ENCODE results near the gene SDC4.

The SDC4 gene

GRCh38 chr20:45372646-45373352, 24.6 kb upstream of the SDC4 start:
- peaks cover 51% of the 10 kb centered on the region for H3K4me1 Mint-ChIP-seq
- CTCF ChIA-PET, result interaction anchor here (0.6 to 20.1 kb wide), 21 partner anchors 7 to 599 kb away, joined by 3 to 382 read pairs (median 8); partner anchors contain the start of genes PIGT, SDC4, SYS1 and ZNF335
- peak overlapping the region; percentile 70 for H3K4me3 Mint-ChIP-seq
- H3K9me3 Mint-ChIP-seq, result no peaks in the 10 kb centered on the region
- H3K36me3 Mint-ChIP-seq, result peaks cover 18% of the 10 kb centered on the region
- no peaks in the 10 kb centered on the region for H3K27me3 Mint-ChIP-seq
- DNase-seq, result peak; percentile 19
- H3K27ac Mint-ChIP-seq, result peak overlapping the region; percentile 87

GRCh38 chr20:45372241-45372640, 24.0 kb upstream of the SDC4 start:
- CTCF ChIA-PET, result interaction anchor here (0.6 to 20.1 kb wide), 10 partner anchors 10 to 277 kb away, joined by 4 to 382 read pairs (median 12); partner anchors contain the start of genes PIGT and SYS1
- H3K4me1 Mint-ChIP-seq, result peaks cover 57% of the 10 kb centered on the region
- H3K27me3 Mint-ChIP-seq, result no peaks in the 10 kb centered on the region
- H3K27ac Mint-ChIP-seq, result no peak overlapping the region
- peak overlapping the region; percentile 19 for H3K4me3 Mint-ChIP-seq
- H3K9me3 Mint-ChIP-seq, result no peaks in the 10 kb centered on the region
- H3K36me3 Mint-ChIP-seq, result peaks cover 22% of the 10 kb centered on the region
- peak; percentile 10 for DNase-seq

GRCh38 chr20:45370571-45371160, 22.4 kb upstream of the SDC4 start:
- peaks cover 69% of the 10 kb centered on the region for H3K4me1 Mint-ChIP-seq
- H3K27me3 Mint-ChIP-seq, result no peaks in the 10 kb centered on the region
- H3K9me3 Mint-ChIP-seq, result no peaks in the 10 kb centered on the region
- no peak overlapping the region for H3K27ac Mint-ChIP-seq
- CTCF ChIA-PET, result interaction anchor here (1.5 to 20.1 kb wide), 7 partner anchors 8 to 401 kb away, joined by 3 to 382 read pairs (median 5); partner anchors contain the start of gene SYS1
- no peak overlapping the region for H3K4me3 Mint-ChIP-seq
- peak; percentile 11 for DNase-seq
- H3K36me3 Mint-ChIP-seq, result peaks cover 34% of the 10 kb centered on the region

- no peaks in the 10 kb centered on the region for H3K9me3 Mint-ChIP-seq
- H3K4me3 Mint-ChIP-seq, result peak overlapping the region; percentile 13
These were observed 20.2 kb upstream of the SDC4 start for GRCh38 chr20:45368221-45368980.

GRCh38 chr20:45367126-45367525, 18.9 kb upstream of the SDC4 start:
- Mint-ChIP-seq H3K27me3 (no peaks in the 10 kb centered on the region), H3K27ac (no peak overlapping the region), H3K4me3 (no peak overlapping the region), H3K9me3 (no peaks in the 10 kb centered on the region), H3K4me1 (peaks cover 67% of the 10 kb centered on the region), H3K36me3 (peaks cover 36% of the 10 kb centered on the region)
- peak; percentile 6 for DNase-seq
- CTCF ChIA-PET, result interaction anchor here (1.3 to 20.1 kb wide), 4 partner anchors 7 to 83 kb away, joined by 3 to 382 read pairs (median 6); no protein-coding TSS in a partner anchor

More at GRCh38 chr20:45368221-45368980, 20.2 kb upstream of the SDC4 start:
- peak overlapping the region; percentile 73 for H3K27ac Mint-ChIP-seq
- peaks cover 36% of the 10 kb centered on the region for H3K36me3 Mint-ChIP-seq
- CTCF ChIA-PET, result interaction anchor here (0.7 to 20.1 kb wide), 9 partner anchors 9 to 403 kb away, joined by 3 to 382 read pairs (median 3); no protein-coding TSS in a partner anchor
- peak; percentile 55 for DNase-seq
- H3K4me1 Mint-ChIP-seq, result peaks cover 71% of the 10 kb centered on the region
- H3K27me3 Mint-ChIP-seq, result no peaks in the 10 kb centered on the region

GRCh38 chr20:45366631-45367030, 18.4 kb upstream of the SDC4 start:
- peaks cover 65% of the 10 kb centered on the region for H3K4me1 Mint-ChIP-seq
- no peaks in the 10 kb centered on the region for H3K9me3 Mint-ChIP-seq
- peak; percentile 1 for DNase-seq
- no peaks in the 10 kb centered on the region for H3K27me3 Mint-ChIP-seq
- peaks cover 34% of the 10 kb centered on the region for H3K36me3 Mint-ChIP-seq
- no peak overlapping the region for H3K27ac Mint-ChIP-seq
- CTCF ChIA-PET, result interaction anchor here (1.3 to 20.1 kb wide), 3 partner anchors 7 to 83 kb away, joined by 4 to 382 read pairs (median 7); no protein-coding TSS in a partner anchor
- no peak overlapping the region for H3K4me3 Mint-ChIP-seq

- no peaks in the 10 kb centered on the region for H3K27me3 Mint-ChIP-seq
These were observed 18.0 kb upstream of the SDC4 start for GRCh38 chr20:45366192-45366591.

GRCh38 chr20:45365444-45365970, 17.3 kb upstream of the SDC4 start:
- Mint-ChIP-seq H3K27ac (no peak overlapping the region), H3K36me3 (peaks cover 29% of the 10 kb centered on the region), H3K27me3 (no peaks in the 10 kb centered on the region), H3K4me1 (peaks cover 60% of the 10 kb centered on the region), H3K9me3 (no peaks in the 10 kb centered on the region), H3K4me3 (no peak overlapping the region)
- CTCF ChIA-PET, result interaction anchor here (2.2 to 20.1 kb wide), 3 partner anchors 9 to 86 kb away, joined by 7 to 382 read pairs (median 48); no protein-coding TSS in a partner anchor
- DNase-seq, result no peak

More at GRCh38 chr20:45366192-45366591, 18.0 kb upstream of the SDC4 start:
- CTCF ChIA-PET, result interaction anchor here (2.2 to 20.1 kb wide), 2 partner anchors 8 to 68 kb away, joined by 7 to 382 read pairs; no protein-coding TSS in a partner anchor
- no peak for DNase-seq
- Mint-ChIP-seq H3K9me3 (no peaks in the 10 kb centered on the region), H3K4me1 (peaks cover 62% of the 10 kb centered on the region), H3K4me3 (no peak overlapping the region), H3K27ac (no peak overlapping the region), H3K36me3 (peaks cover 30% of the 10 kb centered on the region)

GRCh38 chr20:45363611-45364492, 15.6 kb upstream of the SDC4 start:
- CTCF ChIA-PET, result interaction anchor here (0.6 to 20.1 kb wide), 21 partner anchors 9 to 407 kb away, joined by 3 to 382 read pairs (median 5); partner anchors contain the start of gene PIGT
- Mint-ChIP-seq H3K27me3 (no peaks in the 10 kb centered on the region), H3K36me3 (peaks cover 27% of the 10 kb centered on the region), H3K4me3 (peak overlapping the region; percentile 91), H3K4me1 (peaks cover 54% of the 10 kb centered on the region), H3K27ac (peak overlapping the region; percentile 91), H3K9me3 (no peaks in the 10 kb centered on the region)
- DNase-seq, result no peak

- DNase-seq, result peak; percentile 99
- CTCF ChIA-PET, result interaction anchor here (0.6 to 20.1 kb wide), 24 partner anchors 9 to 408 kb away, joined by 3 to 382 read pairs (median 4); partner anchors contain the start of gene PIGT
- no peaks in the 10 kb centered on the region for H3K9me3 Mint-ChIP-seq
These were observed 14.8 kb upstream of the SDC4 start, which contains the start of gene SYS1 for GRCh38 chr20:45362804-45363610. Gene SYS1, plus strand, starts transcription at chr20:45363156. Its CDS starts 376 bp downstream, at chr20:45363532.

GRCh38 chr20:45361793-45362192, 13.6 kb upstream of the SDC4 start:
- Mint-ChIP-seq H3K4me3 (no peak overlapping the region), H3K9me3 (no peaks in the 10 kb centered on the region), H3K36me3 (peaks cover 9% of the 10 kb centered on the region), H3K4me1 (peaks cover 52% of the 10 kb centered on the region), H3K27me3 (no peaks in the 10 kb centered on the region), H3K27ac (no peak overlapping the region)
- no peak for DNase-seq
- CTCF ChIA-PET, result interaction anchor here (0.6 to 20.1 kb wide), 10 partner anchors 11 to 409 kb away, joined by 3 to 382 read pairs (median 13); no protein-coding TSS in a partner anchor

More at GRCh38 chr20:45362804-45363610, 14.8 kb upstream of the SDC4 start, which contains the start of gene SYS1:
- peak within 1 kb of the TSS; percentile 91 for H3K4me3 Mint-ChIP-seq
- no peaks in the 10 kb centered on the region for H3K27me3 Mint-ChIP-seq
- peaks cover 54% of the 10 kb centered on the region for H3K4me1 Mint-ChIP-seq
- H3K36me3 Mint-ChIP-seq, result peaks cover 20% of the 10 kb centered on the region
- H3K27ac Mint-ChIP-seq, result peak within 1 kb of the TSS; percentile 91
